ENCODE data around the gene WNT8B. TPM values are rescaled to one million over a fixed set of nuclear protein-coding genes. Genes with fewer than 3 reads are reported as not detected.

WNT8B gene
- total RNA-seq, 4 donors from 2014 or later, result not detected

- intact Hi-C loops (cut with DNase I; ENCODE audit: low total_unique reads), result no loop called here
- H3K36me3 ChIP-seq, result peaks cover 0 to 34% (median 15%) of the 10 kb centered on the region in 4 donors
- H3K4me1 ChIP-seq, result peaks cover 13 to 20% (median 15%) of the 10 kb centered on the region in 4 donors
- 84 to 89% methylated on average over 4 to 6 of the region's 6 CpGs for WGBS, 2 donors (ENCODE audit: low coverage in 1 of 2)
- no peak overlapping the region for H3K4me3 ChIP-seq
- in situ Hi-C loops (cut with MboI; ENCODE audit: low pct_ligation_motif_present in 1 of 4, low pct_unique_long_range_greater_than_20kb in 1 of 4, low sequenced_read_pairs in 3 of 4), result loop anchor here in 2 of 4 donors (25.0 kb wide), 1 partner anchor 187 kb away; the partner anchor contains the start of genes PKD2L1 (in 2 of the 2) and SCD (in 2 of the 2)
- H3K9me3 ChIP-seq, result no peaks in the 10 kb centered on the region
- H3K27ac ChIP-seq, result no peak overlapping the region
- TF ChIP-seq EP300 (IDR thresholded peaks at IDR 0.05; ENCODE audit: low read depth) (no peak), POLR2A (IDR thresholded peaks at IDR 0.05) (no peak), CTCF (IDR thresholded peaks at IDR 0.05) (no peak), POLR2AphosphoS5 (IDR thresholded peaks at IDR 0.05) (no peak)
- peaks cover 7% of the 10 kb centered on the region for H3K27me3 ChIP-seq
- DNase-seq, result no peak
Observed at GRCh38 chr10:100524206-100524605, 61.4 kb downstream of the WNT8B start.

- Histone ChIP-seq H3K27me3 (peaks cover 3% of the 10 kb centered on the region), H3K4me3 (no peak overlapping the region), H3K9me3 (no peaks in the 10 kb centered on the region), H3K36me3 (peaks cover 0 to 34% (median 15%) of the 10 kb centered on the region in 4 donors), H3K27ac (no peak overlapping the region), H3K4me1 (peaks cover 12 to 16% (median 14%) of the 10 kb centered on the region in 4 donors)
- no peak for DNase-seq
- intact Hi-C loops (cut with DNase I; ENCODE audit: low total_unique reads) (no loop called here), in situ Hi-C loops (cut with MboI; ENCODE audit: low pct_ligation_motif_present in 1 of 4, low pct_unique_long_range_greater_than_20kb in 1 of 4, low sequenced_read_pairs in 3 of 4) (loop anchor here in 2 of 4 donors (25.0 kb wide), 1 partner anchor 187 kb away; the partner anchor contains the start of genes PKD2L1 (in 2 of the 2) and SCD (in 2 of the 2))
- 87% methylated on average over 2 of the region's 2 CpGs; no CpG with 5 or more reads in 1 of the 2 donors for WGBS, 2 donors (ENCODE audit: low coverage in 1 of 2)
- TF ChIP-seq POLR2A (IDR thresholded peaks at IDR 0.05) (no peak), EP300 (IDR thresholded peaks at IDR 0.05; ENCODE audit: low read depth) (no peak), POLR2AphosphoS5 (IDR thresholded peaks at IDR 0.05) (no peak), CTCF (IDR thresholded peaks at IDR 0.05) (no peak)
Observed at GRCh38 chr10:100524638-100525037, 61.8 kb downstream of the WNT8B start.

- intact Hi-C loops (cut with DNase I; ENCODE audit: low total_unique reads) (no loop called here), in situ Hi-C loops (cut with MboI; ENCODE audit: low pct_ligation_motif_present in 1 of 4, low pct_unique_long_range_greater_than_20kb in 1 of 4, low sequenced_read_pairs in 3 of 4) (no loop called here)
- Histone ChIP-seq H3K27ac (peak overlapping the region; percentile 80 to 85 (median 82)), H3K4me3 (peak overlapping the region; percentile 65 to 79 (median 70)), H3K27me3 (no peaks in the 10 kb centered on the region), H3K4me1 (peaks cover 13 to 18% (median 14%) of the 10 kb centered on the region in 4 donors), H3K9me3 (no peaks in the 10 kb centered on the region), H3K36me3 (peaks cover 0 to 30% (median 15%) of the 10 kb centered on the region in 4 donors)
- DNase-seq, result no peak
- 51 to 52% methylated on average over 5 to 7 of the region's 7 CpGs for WGBS, 2 donors (ENCODE audit: low coverage in 1 of 2)
- no peak for TF ChIP-seq POLR2A (IDR thresholded peaks at IDR 0.05)
Observed at GRCh38 chr10:100528123-100528886, 65.5 kb downstream of the WNT8B start.

- Histone ChIP-seq H3K4me3 (peak overlapping the region; percentile 65 to 79 (median 70)), H3K36me3 (peaks cover 0 to 25% (median 12%) of the 10 kb centered on the region in 4 donors), H3K9me3 (no peaks in the 10 kb centered on the region), H3K4me1 (peaks cover 13 to 18% (median 14%) of the 10 kb centered on the region in 4 donors), H3K27ac (peak overlapping the region; percentile 80 to 85 (median 82)), H3K27me3 (no peaks in the 10 kb centered on the region)
- intact Hi-C loops (cut with DNase I; ENCODE audit: low total_unique reads) (no loop called here), in situ Hi-C loops (cut with MboI; ENCODE audit: low pct_ligation_motif_present in 1 of 4, low pct_unique_long_range_greater_than_20kb in 1 of 4, low sequenced_read_pairs in 3 of 4) (no loop called here)
- TF ChIP-seq POLR2AphosphoS5 (IDR thresholded peaks at IDR 0.05), result no peak
- TF ChIP-seq POLR2A (IDR thresholded peaks at IDR 0.05), result no peak
- TF ChIP-seq CTCF (IDR thresholded peaks at IDR 0.05), result no peak
- TF ChIP-seq EP300 (IDR thresholded peaks at IDR 0.05; ENCODE audit: low read depth), result no peak
- no peak for DNase-seq
- 0 to 3% methylated on average over 1 to 18 of the region's 18 CpGs for WGBS, 2 donors (ENCODE audit: low coverage in 1 of 2)
Observed at GRCh38 chr10:100528921-100529474, 66.2 kb downstream of the WNT8B start.
